ENCODE results near the gene SLC12A7.

GRCh38 chr5:1066676-1067075 is 45.2 kb downstream of the SLC12A7 start:
- TF ChIP-seq, protein P1, sequence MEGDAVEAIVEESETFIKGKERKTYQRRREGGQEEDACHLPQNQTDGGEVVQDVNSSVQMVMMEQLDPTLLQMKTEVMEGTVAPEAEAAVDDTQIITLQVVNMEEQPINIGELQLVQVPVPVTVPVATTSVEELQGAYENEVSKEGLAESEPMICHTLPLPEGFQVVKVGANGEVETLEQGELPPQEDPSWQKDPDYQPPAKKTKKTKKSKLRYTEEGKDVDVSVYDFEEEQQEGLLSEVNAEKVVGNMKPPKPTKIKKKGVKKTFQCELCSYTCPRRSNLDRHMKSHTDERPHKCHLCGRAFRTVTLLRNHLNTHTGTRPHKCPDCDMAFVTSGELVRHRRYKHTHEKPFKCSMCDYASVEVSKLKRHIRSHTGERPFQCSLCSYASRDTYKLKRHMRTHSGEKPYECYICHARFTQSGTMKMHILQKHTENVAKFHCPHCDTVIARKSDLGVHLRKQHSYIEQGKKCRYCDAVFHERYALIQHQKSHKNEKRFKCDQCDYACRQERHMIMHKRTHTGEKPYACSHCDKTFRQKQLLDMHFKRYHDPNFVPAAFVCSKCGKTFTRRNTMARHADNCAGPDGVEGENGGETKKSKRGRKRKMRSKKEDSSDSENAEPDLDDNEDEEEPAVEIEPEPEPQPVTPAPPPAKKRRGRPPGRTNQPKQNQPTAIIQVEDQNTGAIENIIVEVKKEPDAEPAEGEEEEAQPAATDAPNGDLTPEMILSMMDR (IDR thresholded peaks at IDR 0.05), result no peak
- TF ChIP-seq POLR2A (IDR thresholded peaks at IDR 0.05), result no peak
- TF ChIP-seq POLR2AphosphoS5 (IDR thresholded peaks at IDR 0.05), result no peak
